Measurements from ENCODE around the gene CRYGS. TPM values are rescaled to one million over a fixed set of nuclear protein-coding genes. Genes with fewer than 3 reads are reported as not detected.
"Not testable (repeated sequence)": the region's sequence is repeated elsewhere in the genome, so short reads cannot be mapped to it uniquely, and the experiment has no call there.

CRYGS gene
- total RNA-seq, 1 donor from 2014 or later, result 0.79 TPM

DNA sequence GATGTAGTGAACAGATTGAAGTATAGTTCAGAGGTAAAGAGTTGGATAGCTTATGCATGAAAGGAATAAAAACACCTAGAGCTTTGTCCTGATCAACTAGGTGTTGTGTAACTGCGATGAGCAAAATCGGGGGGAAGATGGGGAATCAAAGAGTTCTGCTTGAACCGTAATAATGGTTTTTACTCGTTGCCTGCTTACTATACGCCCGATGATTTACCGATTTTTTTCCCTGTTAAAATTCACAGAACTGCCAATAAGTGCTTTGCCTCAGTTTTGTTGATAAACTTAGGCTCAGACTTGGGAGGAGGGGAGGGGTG, 25.6 kb upstream of the CRYGS start:
- H3K27me3 ChIP-seq (ENCODE audit: control insufficient read depth, insufficient read depth, low read length), result no peaks in the 10 kb centered on the region
- TF ChIP-seq, protein P1, sequence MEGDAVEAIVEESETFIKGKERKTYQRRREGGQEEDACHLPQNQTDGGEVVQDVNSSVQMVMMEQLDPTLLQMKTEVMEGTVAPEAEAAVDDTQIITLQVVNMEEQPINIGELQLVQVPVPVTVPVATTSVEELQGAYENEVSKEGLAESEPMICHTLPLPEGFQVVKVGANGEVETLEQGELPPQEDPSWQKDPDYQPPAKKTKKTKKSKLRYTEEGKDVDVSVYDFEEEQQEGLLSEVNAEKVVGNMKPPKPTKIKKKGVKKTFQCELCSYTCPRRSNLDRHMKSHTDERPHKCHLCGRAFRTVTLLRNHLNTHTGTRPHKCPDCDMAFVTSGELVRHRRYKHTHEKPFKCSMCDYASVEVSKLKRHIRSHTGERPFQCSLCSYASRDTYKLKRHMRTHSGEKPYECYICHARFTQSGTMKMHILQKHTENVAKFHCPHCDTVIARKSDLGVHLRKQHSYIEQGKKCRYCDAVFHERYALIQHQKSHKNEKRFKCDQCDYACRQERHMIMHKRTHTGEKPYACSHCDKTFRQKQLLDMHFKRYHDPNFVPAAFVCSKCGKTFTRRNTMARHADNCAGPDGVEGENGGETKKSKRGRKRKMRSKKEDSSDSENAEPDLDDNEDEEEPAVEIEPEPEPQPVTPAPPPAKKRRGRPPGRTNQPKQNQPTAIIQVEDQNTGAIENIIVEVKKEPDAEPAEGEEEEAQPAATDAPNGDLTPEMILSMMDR (IDR thresholded peaks at IDR 0.05; ENCODE audit: insufficient read depth, low read length, severe bottlenecking), result no peak
- no peak for FAIRE-seq
- H3K4me3 ChIP-seq (ENCODE audit: low read depth, low read length), result peak overlapping the region; percentile 47
- no peaks in the 10 kb centered on the region for H3K36me3 ChIP-seq (ENCODE audit: control insufficient read depth, insufficient read depth, low read length)
- DNase-seq (ENCODE audit: low read depth), result no peak

DNA sequence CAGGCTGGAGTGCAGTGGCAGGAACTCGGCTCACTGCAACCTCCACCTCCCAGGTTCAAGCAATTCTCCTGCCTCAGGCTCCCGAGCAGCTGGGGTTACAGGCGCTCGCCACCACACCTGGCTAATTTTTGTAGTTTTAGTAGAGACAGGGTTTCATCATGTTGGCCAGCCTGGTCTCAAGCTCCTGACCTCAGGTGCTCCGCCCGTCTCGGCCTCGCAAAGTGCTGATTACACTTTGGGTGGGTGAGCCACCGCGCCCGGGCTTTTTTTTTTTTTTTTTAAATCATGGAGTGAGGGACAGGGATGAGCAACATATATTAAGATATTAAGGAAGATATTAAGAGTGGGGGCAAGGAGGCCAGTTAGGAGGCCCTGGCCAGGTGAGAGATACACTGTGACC, 25.2 kb upstream of the CRYGS start:
- not testable (repeated sequence) for H3K36me3 ChIP-seq (ENCODE audit: control insufficient read depth, insufficient read depth, low read length); FAIRE-seq; DNase-seq (ENCODE audit: low read depth); H3K27me3 ChIP-seq (ENCODE audit: control insufficient read depth, insufficient read depth, low read length)
- H3K4me3 ChIP-seq (ENCODE audit: low read depth, low read length), result peak overlapping the region; percentile 47

DNA sequence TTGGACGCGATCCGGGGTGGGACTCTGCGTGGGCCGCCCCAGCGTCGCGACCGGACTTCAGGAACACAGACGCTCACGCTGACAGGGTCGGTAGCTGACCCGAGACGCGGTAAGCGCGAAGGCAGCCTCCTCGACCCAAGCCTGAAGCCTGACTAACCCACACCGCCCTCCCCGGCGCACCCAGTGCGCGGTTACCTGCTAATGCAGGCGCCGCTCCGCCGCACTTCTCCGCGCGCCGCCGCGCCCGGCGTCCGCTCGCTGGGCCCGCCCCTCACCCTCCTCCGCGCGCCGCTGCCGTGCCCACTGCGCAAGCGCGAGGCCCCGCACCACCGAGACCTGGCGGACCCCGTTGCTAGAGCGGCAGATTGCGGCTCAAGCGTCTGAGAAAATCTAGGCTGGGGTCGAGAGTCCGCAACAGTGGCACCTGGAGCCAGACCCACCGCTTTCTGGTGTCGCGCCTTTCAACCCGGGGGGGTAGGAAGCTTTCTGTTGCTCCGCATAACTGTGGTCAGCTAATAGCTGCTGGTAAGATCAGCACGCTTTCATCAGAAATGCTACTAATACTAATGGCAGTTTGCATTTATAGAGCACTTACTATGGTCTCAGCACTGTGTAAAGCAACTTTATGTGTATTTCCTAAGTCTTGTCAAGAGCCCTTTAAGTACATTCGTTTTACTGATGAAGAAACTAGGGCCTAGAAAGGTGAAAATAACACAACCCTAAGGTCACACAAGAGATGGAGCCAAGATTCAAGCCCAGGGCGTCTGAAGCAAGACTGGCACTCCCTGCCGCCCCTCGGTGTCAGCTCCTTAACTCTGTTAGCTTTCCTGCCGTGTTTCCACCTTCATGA, 23.1 kb upstream of the CRYGS start, which contains the start of gene TBCCD1:
TSS of gene TBCCD1 (minus strand) at position 268 of the 850 bp plus-strand sequence. CDS start 3,010 bp downstream, outside the sequence.
- H3K27me3 ChIP-seq (ENCODE audit: control insufficient read depth, insufficient read depth, low read length), result no peaks in the 10 kb centered on the region

DNA sequence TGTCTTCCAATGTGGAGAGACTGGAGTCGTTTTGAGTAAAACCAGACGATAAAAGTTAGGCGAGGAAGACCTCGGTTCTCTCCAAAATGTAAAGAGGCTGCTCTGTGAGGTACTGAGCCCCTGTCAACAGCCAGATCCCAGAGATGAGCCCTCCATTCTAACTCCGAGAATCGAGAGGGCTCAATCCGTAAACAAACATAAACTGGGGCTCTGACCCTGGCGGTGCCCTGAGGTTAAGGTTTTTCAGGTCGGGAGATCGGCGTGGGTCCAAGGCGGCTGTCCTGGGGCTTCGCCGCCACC, 22.5 kb upstream of the CRYGS start:
- Histone ChIP-seq H3K4me3 (ENCODE audit: low read depth, low read length) (peak overlapping the region; percentile 98), H3K27me3 (ENCODE audit: control insufficient read depth, insufficient read depth, low read length) (no peaks in the 10 kb centered on the region), H3K36me3 (ENCODE audit: control insufficient read depth, insufficient read depth, low read length) (no peaks in the 10 kb centered on the region)
- DNase-seq (ENCODE audit: low read depth) (no peak), FAIRE-seq (no peak)
- TF ChIP-seq, protein P1 (IDR thresholded peaks at IDR 0.05; ENCODE audit: insufficient read depth, low read length, severe bottlenecking), result no peak

More for the DNA sequence above, 23.1 kb upstream of the CRYGS start, which contains the start of gene TBCCD1:
- FAIRE-seq (no peak), DNase-seq (ENCODE audit: low read depth) (peak; percentile 75)
- no peaks in the 10 kb centered on the region for H3K36me3 ChIP-seq (ENCODE audit: control insufficient read depth, insufficient read depth, low read length)
- TF ChIP-seq, protein P1 (IDR thresholded peaks at IDR 0.05; ENCODE audit: insufficient read depth, low read length, severe bottlenecking), result no peak
- H3K4me3 ChIP-seq (ENCODE audit: low read depth, low read length), result peak within 1 kb of the TSS; percentile 98

DNA sequence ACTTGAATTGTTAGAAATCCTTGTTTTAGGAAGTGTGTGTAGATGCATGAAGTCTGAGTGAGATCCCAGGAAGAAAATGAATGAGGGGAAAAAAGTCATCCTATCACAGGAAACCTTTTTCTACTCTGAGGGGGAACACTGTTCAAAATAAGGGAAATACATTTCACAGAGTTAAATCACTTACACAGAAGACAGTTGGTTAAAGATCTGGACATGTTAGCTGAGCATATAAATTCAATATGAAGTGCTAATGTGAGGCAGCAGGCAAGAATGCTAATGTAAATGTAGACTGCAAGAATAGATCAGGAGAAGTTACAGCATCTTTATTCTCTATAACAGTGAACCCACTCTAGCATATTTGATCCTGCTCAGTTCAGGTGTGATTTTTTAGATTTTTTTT, 20.4 kb upstream of the CRYGS start:
- Histone ChIP-seq H3K4me3 (ENCODE audit: low read depth, low read length) (no peak overlapping the region), H3K36me3 (ENCODE audit: control insufficient read depth, insufficient read depth, low read length) (no peaks in the 10 kb centered on the region), H3K27me3 (ENCODE audit: control insufficient read depth, insufficient read depth, low read length) (no peaks in the 10 kb centered on the region)
- no peak for DNase-seq (ENCODE audit: low read depth)
- TF ChIP-seq, protein P1 (IDR thresholded peaks at IDR 0.05; ENCODE audit: insufficient read depth, low read length, severe bottlenecking), result no peak
- FAIRE-seq, result no peak

DNA sequence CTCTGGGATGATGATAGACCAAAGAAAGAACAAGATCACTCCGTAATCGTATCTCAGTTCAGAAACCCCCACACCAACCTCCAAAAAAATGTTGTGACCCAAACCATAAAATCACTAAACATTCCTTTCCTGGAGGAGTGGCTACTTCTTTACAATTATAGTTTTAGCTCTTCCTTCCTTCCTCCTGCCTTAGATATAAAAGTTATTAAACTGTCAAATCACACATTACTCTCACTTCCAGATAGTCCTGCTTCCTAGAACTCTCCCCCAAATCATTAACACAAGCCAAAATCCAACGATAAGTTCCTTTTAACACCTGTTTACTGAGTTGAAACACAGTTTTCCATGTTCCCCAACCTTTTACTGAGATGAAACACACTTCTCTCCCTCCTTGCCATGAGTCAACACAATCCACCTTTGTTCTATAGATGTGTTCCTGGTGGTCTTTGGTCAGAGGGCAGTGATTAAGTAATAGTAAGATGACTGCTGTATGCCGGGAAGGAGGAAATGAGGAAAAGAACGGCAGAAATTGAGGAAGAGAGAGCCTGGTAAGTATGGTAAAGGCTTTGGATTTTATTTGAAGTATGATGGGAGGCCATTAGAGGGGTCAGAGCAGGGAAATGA, 8.3 kb upstream of the CRYGS start:
- TF ChIP-seq, protein P1 (IDR thresholded peaks at IDR 0.05; ENCODE audit: insufficient read depth, low read length, severe bottlenecking), result no peak
- Histone ChIP-seq H3K4me3 (ENCODE audit: low read depth, low read length) (no peak overlapping the region), H3K36me3 (ENCODE audit: control insufficient read depth, insufficient read depth, low read length) (peaks cover 7% of the 10 kb centered on the region), H3K27me3 (ENCODE audit: control insufficient read depth, insufficient read depth, low read length) (no peaks in the 10 kb centered on the region)
- no peak for DNase-seq (ENCODE audit: low read depth)
- FAIRE-seq, result no peak
